HG02973 (cell line): ENCODE measurements around the gene PDGFRA.
A peak's percentile ranks its signal among the peaks of the same experiment; 100 is the strongest.

ENCODE experiments used
- ATAC-seq: cut with Tn5 transposase; IDR thresholded peaks from one replicate; pipeline ENCODE4 v1.9.1; 2021; ENCODE audit warnings: moderate library complexity; ENCODE audit not compliant: unreplicated experiment

Gene PDGFRA

DNA sequence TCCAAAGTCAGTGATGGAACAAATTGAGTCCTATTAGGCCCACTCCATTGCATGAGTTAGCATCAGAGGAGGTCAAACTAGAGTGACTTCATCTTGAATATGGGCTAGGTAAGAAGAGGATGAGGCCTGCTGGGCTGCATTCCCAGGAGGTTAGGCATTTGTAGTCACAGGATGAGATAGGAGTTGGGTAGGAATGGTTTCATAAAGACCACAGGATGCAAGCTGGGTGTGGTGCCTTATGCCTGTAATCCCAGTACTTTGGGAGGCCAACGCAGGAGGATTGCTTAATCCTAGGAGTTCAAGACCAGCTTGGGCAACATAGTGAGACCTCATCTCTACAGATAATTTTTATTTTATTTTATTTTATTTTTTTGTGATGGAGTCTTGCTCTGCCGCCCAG, 26.8 kb downstream of the PDGFRA start:
- ATAC-seq = no peak

- ATAC-seq = no peak
Observed at GRCh38 chr4:54256491-54257486, 27.7 kb downstream of the PDGFRA start.

DNA sequence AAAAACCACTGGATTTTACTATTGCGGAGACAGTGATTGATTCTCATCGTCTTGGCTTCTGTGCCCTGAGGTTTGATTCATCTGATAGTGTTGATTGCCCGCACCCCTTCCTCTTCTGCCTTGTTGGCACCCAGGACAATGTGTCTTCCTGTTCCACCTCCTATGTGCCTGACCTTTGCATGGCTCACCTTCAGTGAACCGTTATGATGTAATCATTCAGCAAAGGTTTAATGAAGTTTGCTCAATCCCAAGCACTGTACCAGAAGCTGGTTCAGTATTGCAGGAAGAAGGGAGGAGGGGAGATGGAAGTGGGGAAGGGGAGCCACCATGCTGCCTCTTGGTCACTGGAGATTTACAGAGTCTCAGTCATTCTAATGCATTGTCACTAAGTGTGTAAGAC, 36.3 kb downstream of the PDGFRA start:
- no peak for ATAC-seq

GRCh38 chr4:54268151-54268550, 39.1 kb downstream of the PDGFRA start:
- ATAC-seq = no peak

- no peak for ATAC-seq
Observed at GRCh38 chr4:54271464-54271863, 42.4 kb downstream of the PDGFRA start.

DNA sequence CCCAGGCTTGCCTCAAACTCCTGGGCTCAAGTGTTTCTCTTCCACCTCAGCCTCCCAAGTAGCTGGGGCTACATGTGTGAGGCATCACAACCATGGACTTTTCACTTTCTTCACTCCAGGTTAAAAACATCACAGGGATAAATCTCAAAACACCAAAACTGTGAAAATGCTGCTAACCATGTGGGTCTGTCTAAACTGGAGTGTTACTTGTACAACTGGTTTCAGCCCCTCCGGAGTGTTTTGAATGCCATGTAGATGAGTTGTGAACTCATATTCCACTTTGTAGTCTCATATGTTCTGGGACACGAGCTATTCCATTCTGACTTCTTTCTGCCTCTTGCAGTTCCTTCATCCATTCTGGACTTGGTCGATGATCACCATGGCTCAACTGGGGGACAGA, 43.0 kb downstream of the PDGFRA start:
- no peak for ATAC-seq

DNA sequence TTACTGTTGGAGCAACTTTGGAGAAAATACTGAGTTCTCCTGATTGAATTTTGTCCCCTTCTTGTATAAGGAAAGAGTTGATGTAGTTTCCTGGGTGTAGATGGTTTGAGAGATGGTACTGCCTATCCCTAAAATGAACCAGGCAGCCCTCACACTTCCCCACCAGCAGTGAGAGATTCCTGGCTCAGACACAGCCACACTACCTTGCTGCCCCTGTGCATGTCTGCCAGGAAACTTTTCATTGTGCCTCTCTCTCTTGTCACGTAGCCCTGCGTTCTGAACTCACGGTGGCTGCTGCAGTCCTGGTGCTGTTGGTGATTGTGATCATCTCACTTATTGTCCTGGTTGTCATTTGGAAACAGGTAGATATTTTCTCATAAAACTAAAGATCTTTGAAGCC, 45.2 kb downstream of the PDGFRA start:
- ATAC-seq = no peak

- ATAC-seq = no peak
Observed at GRCh38 chr4:54274795-54275665, 45.9 kb downstream of the PDGFRA start.

DNA sequence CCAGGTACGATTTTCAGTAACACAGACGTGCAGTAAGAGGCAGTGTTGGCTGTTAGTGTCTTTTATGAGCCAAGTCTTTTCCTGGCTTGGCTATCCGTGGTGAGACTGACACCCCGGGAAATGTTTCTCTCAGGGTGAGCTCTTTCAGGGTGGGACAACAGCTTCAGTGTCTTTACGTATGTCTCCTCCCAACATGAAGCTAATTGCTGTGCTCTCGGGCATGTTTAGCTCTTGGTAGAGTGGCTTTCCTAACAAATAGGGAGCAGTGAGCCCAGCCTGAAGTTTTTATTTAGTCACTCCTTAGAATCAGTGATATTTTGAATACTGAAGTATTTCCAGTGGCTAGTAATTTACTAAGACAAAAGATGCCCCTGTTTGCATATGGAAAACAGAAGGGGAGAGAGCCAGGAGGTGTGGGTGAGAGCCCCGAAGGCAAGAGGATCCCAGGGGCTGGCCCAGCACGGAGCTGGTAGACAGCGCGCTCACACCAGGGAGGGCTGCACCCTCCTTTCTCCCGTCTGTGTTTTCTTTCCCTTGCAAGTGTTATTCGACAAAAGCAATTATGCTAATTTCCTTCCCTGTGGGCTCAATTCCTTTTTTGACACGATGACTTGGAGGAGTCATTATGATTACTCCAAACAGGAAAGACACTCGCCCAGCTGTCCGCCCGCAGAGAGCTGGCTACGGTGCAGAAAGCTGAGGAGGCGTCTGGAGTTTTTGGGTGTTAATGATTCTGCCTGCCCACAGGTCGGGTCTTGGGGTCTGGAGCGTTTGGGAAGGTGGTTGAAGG, 47.7 kb downstream of the PDGFRA start:
- ATAC-seq = no peak

DNA sequence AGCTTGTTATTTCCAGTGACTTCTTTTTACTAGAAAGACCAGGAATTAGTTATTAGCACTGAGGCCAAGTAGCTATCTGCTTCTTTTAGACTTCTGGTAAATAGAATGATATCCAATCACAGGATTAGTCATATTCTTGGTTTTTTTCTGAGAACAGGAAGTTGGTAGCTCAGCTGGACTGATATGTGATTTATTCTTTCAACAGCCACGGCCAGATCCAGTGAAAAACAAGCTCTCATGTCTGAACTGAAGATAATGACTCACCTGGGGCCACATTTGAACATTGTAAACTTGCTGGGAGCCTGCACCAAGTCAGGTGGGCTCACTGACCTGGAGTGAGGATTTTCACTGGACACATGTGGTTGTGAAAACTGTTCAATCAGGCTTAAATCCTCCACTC, 48.6 kb downstream of the PDGFRA start:
- peak; percentile 82 for ATAC-seq

- ATAC-seq = no peak
Observed at GRCh38 chr4:54278216-54278615, 49.1 kb downstream of the PDGFRA start.

DNA sequence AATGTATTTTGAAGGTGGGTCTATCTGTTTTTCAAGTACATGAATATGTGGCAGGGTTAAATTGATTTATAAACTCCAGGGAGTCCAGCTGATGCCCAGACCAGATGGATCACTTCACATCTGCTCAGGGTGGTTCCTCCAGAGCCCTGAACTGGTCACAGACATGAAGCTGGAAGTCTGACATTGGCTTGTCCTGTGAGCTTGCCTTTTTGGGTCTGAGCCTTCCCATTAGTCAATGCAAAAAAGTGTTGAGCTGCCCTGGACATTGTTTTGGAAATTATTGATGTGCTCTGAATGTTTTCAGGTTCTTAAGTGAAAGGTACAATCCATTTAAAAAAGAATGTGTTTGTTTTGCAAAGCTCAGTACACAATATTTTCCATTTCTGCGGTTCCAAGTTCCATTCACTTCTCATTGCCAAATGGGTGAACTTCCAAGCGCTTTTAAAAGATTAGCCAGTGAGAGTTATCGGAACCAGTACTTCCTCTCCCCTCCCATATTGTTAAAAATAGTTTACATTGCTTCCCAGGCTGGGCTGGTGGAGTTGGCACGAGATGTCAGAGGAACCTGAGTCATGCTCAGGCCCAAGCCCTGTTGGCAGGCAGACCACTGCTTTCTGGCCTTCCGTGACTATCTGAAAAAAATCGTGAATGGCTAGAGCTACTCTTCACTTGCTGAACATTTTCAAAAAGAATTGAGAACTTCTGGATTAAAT, 52.1 kb downstream of the PDGFRA start:
- ATAC-seq = no peak

- ATAC-seq = no peak
Observed at GRCh38 chr4:54282837-54283236, 53.7 kb downstream of the PDGFRA start.

GRCh38 chr4:54289316-54289715, 60.2 kb downstream of the PDGFRA start:
- ATAC-seq = no peak

GRCh38 chr4:54290980-54291379, 61.9 kb downstream of the PDGFRA start:
- ATAC-seq = no peak

GRCh38 chr4:54296548-54297203, 67.6 kb downstream of the PDGFRA start:
- no peak for ATAC-seq

GRCh38 chr4:54308110-54308509, 79.0 kb downstream of the PDGFRA start:
- ATAC-seq = no peak

GRCh38 chr4:54315561-54316538, 86.8 kb downstream of the PDGFRA start:
- ATAC-seq = peak; percentile 95

GRCh38 chr4:54317690-54318089, 88.6 kb downstream of the PDGFRA start:
- no peak for ATAC-seq
